ENCODE measurements around the gene MOB2. TPM values are rescaled to one million over a fixed set of nuclear protein-coding genes. Genes with fewer than 3 reads are reported as not detected.

Gene MOB2
- total RNA-seq, 1 experiment from 2014 or later = 21.8 TPM

DNA sequence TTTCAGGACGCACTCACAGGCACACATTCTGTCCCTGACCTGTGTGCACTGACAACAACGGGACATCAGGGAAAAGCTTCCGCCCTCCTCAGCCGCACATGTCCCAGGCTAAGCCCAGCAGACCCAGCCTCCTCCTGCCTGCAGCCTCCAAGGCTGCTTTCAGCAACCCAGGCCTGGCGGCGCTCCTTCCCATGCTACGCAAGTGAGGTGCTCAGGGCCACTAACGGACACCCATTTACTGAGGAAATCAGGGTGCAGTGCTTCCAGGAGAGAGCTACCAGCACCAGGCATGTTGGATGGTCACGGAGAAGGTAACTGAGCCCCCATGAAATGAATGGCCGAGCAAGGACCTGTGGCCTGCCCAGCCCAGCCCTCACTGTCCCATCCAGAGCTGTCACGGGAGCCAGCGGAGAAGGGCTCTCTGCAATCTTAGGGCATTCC is 6.9 kb downstream of the MOB2 start:
- Histone ChIP-seq H3K27ac (no peak overlapping the region), H3K4me1 (replicated peaks; ENCODE audit: insufficient read depth) (no peaks in the 10 kb centered on the region), H4K20me1 (ENCODE audit: insufficient read depth) (0 out of 2 replicates have a peak, but pooled peaks cover 3% of the 10 kb centered on the region), H3K4me3 (no peak overlapping the region), H3K27me3 (ENCODE audit: insufficient read depth, low read depth) (no peaks in the 10 kb centered on the region), H2AFZ (no peak overlapping the region), H3F3A (ENCODE audit: insufficient read depth, low read depth) (no peaks in the 10 kb centered on the region), H3K4me2 (no peak overlapping the region), H3K79me2 (ENCODE audit: low read depth) (no peaks in the 10 kb centered on the region), H3K9me3 (ENCODE audit: insufficient read depth, low read depth) (no peaks in the 10 kb centered on the region), H3K9me2 (ENCODE audit: insufficient read depth) (no peaks in the 10 kb centered on the region), H3K36me3 (ENCODE audit: low read depth) (no peaks in the 10 kb centered on the region)
- TF ChIP-seq EZH2 (IDR thresholded peaks at IDR 0.05; ENCODE audit: low read depth) = no peak
- TF ChIP-seq, protein P1, sequence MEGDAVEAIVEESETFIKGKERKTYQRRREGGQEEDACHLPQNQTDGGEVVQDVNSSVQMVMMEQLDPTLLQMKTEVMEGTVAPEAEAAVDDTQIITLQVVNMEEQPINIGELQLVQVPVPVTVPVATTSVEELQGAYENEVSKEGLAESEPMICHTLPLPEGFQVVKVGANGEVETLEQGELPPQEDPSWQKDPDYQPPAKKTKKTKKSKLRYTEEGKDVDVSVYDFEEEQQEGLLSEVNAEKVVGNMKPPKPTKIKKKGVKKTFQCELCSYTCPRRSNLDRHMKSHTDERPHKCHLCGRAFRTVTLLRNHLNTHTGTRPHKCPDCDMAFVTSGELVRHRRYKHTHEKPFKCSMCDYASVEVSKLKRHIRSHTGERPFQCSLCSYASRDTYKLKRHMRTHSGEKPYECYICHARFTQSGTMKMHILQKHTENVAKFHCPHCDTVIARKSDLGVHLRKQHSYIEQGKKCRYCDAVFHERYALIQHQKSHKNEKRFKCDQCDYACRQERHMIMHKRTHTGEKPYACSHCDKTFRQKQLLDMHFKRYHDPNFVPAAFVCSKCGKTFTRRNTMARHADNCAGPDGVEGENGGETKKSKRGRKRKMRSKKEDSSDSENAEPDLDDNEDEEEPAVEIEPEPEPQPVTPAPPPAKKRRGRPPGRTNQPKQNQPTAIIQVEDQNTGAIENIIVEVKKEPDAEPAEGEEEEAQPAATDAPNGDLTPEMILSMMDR (conservative IDR thresholded peaks at IDR 0.05) = no peak
- ChIA-PET CTCF (no interaction called here), POLR2A (ENCODE audit: unreplicated experiment) (no interaction called here)
- BruUV-seq (replicated peaks) = no TSS peak
- DNase-seq = no peak
- intact Hi-C loops (cut with micrococcal nuclease; ENCODE audit: unreplicated experiment) = no loop called here

DNA sequence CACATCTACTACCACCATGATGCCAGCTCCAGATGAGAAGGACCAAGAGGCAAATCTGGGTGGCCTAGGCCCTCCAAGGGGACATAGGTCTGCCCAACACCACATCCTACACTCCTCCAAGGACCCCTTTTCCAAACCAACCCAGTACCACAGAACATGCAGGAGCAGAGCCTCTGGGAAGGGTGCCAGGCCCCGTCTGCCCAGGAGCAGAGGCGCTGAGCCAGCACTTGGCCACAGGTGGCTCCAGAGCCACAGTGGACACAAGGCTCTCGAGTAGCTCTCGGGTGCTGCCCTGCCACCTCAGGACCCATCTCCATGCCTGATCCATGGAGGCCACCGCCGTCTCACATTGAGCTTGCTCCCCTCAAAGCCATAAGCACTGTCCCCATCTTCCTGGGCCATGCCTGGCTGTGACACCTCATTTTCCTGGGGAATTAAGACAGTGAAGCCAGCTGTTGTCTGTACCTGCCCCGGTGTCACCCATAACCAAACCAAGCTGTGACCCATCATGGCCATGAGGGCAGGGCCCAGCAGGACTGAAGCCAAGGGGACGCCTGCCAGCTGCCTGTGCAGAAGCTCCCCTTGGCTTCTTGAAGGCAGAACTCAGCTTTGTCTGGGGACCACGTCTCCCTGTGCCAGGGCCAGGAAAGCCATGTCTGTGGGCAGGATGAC is 7.4 kb downstream of the MOB2 start:
- ChIA-PET POLR2A (ENCODE audit: unreplicated experiment) (no interaction called here), CTCF (no interaction called here)
- H4K20me1 ChIP-seq (ENCODE audit: insufficient read depth) = 0 out of 2 replicates have a peak, but pooled peaks cover 3% of the 10 kb centered on the region
- H3K27me3 ChIP-seq (ENCODE audit: insufficient read depth, low read depth) = no peaks in the 10 kb centered on the region
- no peak overlapping the region for H2AFZ ChIP-seq
- H3K4me2 ChIP-seq = no peak overlapping the region
- no peaks in the 10 kb centered on the region for H3K9me3 ChIP-seq (ENCODE audit: insufficient read depth, low read depth)
- no peak for DNase-seq
- BruUV-seq (replicated peaks) = no TSS peak
- H3K27ac ChIP-seq = no peak overlapping the region
- TF ChIP-seq EZH2 (IDR thresholded peaks at IDR 0.05; ENCODE audit: low read depth) = no peak
- TF ChIP-seq, protein P1 (conservative IDR thresholded peaks at IDR 0.05) = no peak
- H3K79me2 ChIP-seq (ENCODE audit: low read depth) = no peaks in the 10 kb centered on the region
- no peaks in the 10 kb centered on the region for H3K4me1 ChIP-seq (replicated peaks; ENCODE audit: insufficient read depth)
- intact Hi-C loops (cut with micrococcal nuclease; ENCODE audit: unreplicated experiment) = no loop called here
- no peaks in the 10 kb centered on the region for H3K36me3 ChIP-seq (ENCODE audit: low read depth)
- no peaks in the 10 kb centered on the region for H3K9me2 ChIP-seq (ENCODE audit: insufficient read depth)
- H3F3A ChIP-seq (ENCODE audit: insufficient read depth, low read depth) = no peaks in the 10 kb centered on the region
- no peak overlapping the region for H3K4me3 ChIP-seq

DNA sequence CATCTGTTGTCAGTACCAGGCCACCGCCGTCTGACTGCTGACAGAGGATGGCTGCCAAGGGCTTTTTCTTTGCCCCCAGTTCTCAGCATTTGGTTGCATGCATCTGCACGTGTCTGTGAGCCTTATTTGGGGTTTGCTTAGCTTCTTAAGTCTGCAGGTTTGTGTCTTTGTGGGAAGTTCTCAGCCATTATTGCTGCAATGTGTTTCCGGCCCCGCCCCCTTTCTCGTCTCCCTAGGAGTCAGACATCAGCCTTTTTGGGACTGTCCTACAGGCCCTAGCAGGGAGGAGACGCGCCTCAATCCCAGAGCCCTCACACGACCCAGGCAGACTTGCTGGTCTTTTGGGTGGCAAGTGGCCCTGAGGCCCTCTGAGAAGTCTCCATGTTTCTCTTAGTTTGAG is 8.0 kb downstream of the MOB2 start:
- H3K4me3 ChIP-seq = no peak overlapping the region
- no peaks in the 10 kb centered on the region for H3K79me2 ChIP-seq (ENCODE audit: low read depth)
- no peak overlapping the region for H2AFZ ChIP-seq
- H3K9me3 ChIP-seq (ENCODE audit: insufficient read depth, low read depth) = no peaks in the 10 kb centered on the region
- no peak for DNase-seq
- ChIA-PET CTCF (no interaction called here), POLR2A (ENCODE audit: unreplicated experiment) (no interaction called here)
- no peaks in the 10 kb centered on the region for H3F3A ChIP-seq (ENCODE audit: insufficient read depth, low read depth)
- TF ChIP-seq, protein P1 (conservative IDR thresholded peaks at IDR 0.05) = no peak
- TF ChIP-seq EZH2 (IDR thresholded peaks at IDR 0.05; ENCODE audit: low read depth) = no peak
- no TSS peak for BruUV-seq (replicated peaks)
- intact Hi-C loops (cut with micrococcal nuclease; ENCODE audit: unreplicated experiment) = no loop called here
- no peaks in the 10 kb centered on the region for H3K4me1 ChIP-seq (replicated peaks; ENCODE audit: insufficient read depth)
- H3K9me2 ChIP-seq (ENCODE audit: insufficient read depth) = no peaks in the 10 kb centered on the region
- no peaks in the 10 kb centered on the region for H3K27me3 ChIP-seq (ENCODE audit: insufficient read depth, low read depth)
- no peak overlapping the region for H3K27ac ChIP-seq
- H3K36me3 ChIP-seq (ENCODE audit: low read depth) = no peaks in the 10 kb centered on the region
- H4K20me1 ChIP-seq (ENCODE audit: insufficient read depth) = 0 out of 2 replicates have a peak, but pooled peaks cover 3% of the 10 kb centered on the region
- H3K4me2 ChIP-seq = no peak overlapping the region

Data from PC-9 (cell line).